SKM-1 treated with dmso at 0.1 percent for 144 hours (cell line): ENCODE data around the gene IFTAP.

Experiments used
- DNase-seq: peaks from one replicate; lab custom pipeline; 2025; ENCODE audit not compliant: unreplicated experiment; lab: John Stamatoyannopoulos, UW

The IFTAP gene

GRCh38 chr11:36703055-36703404 lies 108.7 kb downstream of the IFTAP start:
- peak; percentile 7 for DNase-seq
